Mesendoderm (in vitro differentiated cells): ENCODE measurements around the gene ZNF512.
"Not testable (repeated sequence)": the region's sequence is repeated elsewhere in the genome, so short reads cannot be mapped to it uniquely, and the experiment has no call there.

Source experiments
- DNase-seq: peaks from one replicate; pipeline ENCODE4 v3.0.0; 2013
- H2AK5ac ChIP-seq: 2 replicates; pipeline ENCODE4 v1.6.1; 2013; ENCODE audit warnings: low read length, inconsistent platforms
- H2BK120ac ChIP-seq: 2 replicates; pipeline ENCODE4 v1.6.1; 2013; ENCODE audit warnings: low read depth, mild to moderate bottlenecking, low read length, moderate library complexity, mixed read lengths
- H2BK15ac ChIP-seq: replicated peaks from 2 replicates; pipeline ENCODE4 v1.6.1; 2013; ENCODE audit warnings: low read depth, mild to moderate bottlenecking, moderate library complexity
- H2BK5ac ChIP-seq: 2 replicates; pipeline ENCODE4 v1.6.1; 2013; ENCODE audit warnings: low read length, inconsistent platforms
- H3K18ac ChIP-seq: 2 replicates; pipeline ENCODE4 v1.6.1; 2013; ENCODE audit warnings: mild to moderate bottlenecking, low read length, mixed read lengths
- H3K23ac ChIP-seq: one replicate; pipeline ENCODE4 v1.6.1; 2013; ENCODE audit warnings: low read length
- H3K27ac ChIP-seq: 2 replicates; pipeline ENCODE4 v1.5.1; 2013; ENCODE audit warnings: low read depth, mild to moderate bottlenecking, inconsistent platforms, low read length, moderate library complexity
- H3K27me3 ChIP-seq: 2 replicates; pipeline ENCODE4 v1.6.1; 2013; ENCODE audit warnings: low read length, control low read depth, mild to moderate bottlenecking, inconsistent platforms; ENCODE audit not compliant: insufficient read depth, poor library complexity
- H3K36me3 ChIP-seq: 2 replicates; pipeline ENCODE4 v1.6.1; 2013; ENCODE audit warnings: low read length, inconsistent platforms; ENCODE audit not compliant: control insufficient read depth, insufficient read depth
- H3K4ac ChIP-seq: one replicate; pipeline ENCODE4 v1.6.1; 2013; ENCODE audit warnings: low read depth, mild to moderate bottlenecking, low read length, moderate library complexity
- H3K4me1 ChIP-seq: 2 replicates; pipeline ENCODE4 v1.6.1; 2013; ENCODE audit warnings: low read depth, low read length, inconsistent platforms; ENCODE audit not compliant: control insufficient read depth
- H3K4me2 ChIP-seq: 2 replicates; pipeline ENCODE4 v1.6.1; 2013; ENCODE audit warnings: low read length
- H3K4me3 ChIP-seq: 2 replicates; pipeline ENCODE4 v1.5.1; 2013; ENCODE audit warnings: mild to moderate bottlenecking, low read length
- H3K56ac ChIP-seq: one replicate; pipeline ENCODE4 v1.6.1; 2013; ENCODE audit warnings: low read length
- H3K79me1 ChIP-seq: 2 replicates; pipeline ENCODE4 v1.6.1; 2013; ENCODE audit warnings: low read length, inconsistent platforms
- H3K79me2 ChIP-seq: 2 replicates; pipeline ENCODE4 v1.6.1; 2013; ENCODE audit warnings: mild to moderate bottlenecking, low read length; ENCODE audit not compliant: control insufficient read depth, insufficient read depth
- H3K9ac ChIP-seq: 2 replicates; pipeline ENCODE4 v1.6.1; 2013; ENCODE audit warnings: low read length, inconsistent platforms
- H4K5ac ChIP-seq: one replicate; pipeline ENCODE4 v1.6.1; 2013; ENCODE audit warnings: low read length
- H4K8ac ChIP-seq: one replicate; pipeline ENCODE4 v1.6.1; 2013; ENCODE audit warnings: low read depth, mild to moderate bottlenecking, control low read depth, low read length, moderate library complexity
- WGBS: extraction: QIAGEN DNeasy Blood & Tissue Kit; methylation state at CpG from one replicate; pipeline ENCODE4 v1.1.7; 2013; ENCODE audit warnings: low lambda C conversion rate, missing lambda C conversion rate; ENCODE audit not compliant: insufficient coverage; ENCODE audit errors: extremely low coverage; 5-methylcytosine and 5-hydroxymethylcytosine counted together

Gene ZNF512

DNA sequence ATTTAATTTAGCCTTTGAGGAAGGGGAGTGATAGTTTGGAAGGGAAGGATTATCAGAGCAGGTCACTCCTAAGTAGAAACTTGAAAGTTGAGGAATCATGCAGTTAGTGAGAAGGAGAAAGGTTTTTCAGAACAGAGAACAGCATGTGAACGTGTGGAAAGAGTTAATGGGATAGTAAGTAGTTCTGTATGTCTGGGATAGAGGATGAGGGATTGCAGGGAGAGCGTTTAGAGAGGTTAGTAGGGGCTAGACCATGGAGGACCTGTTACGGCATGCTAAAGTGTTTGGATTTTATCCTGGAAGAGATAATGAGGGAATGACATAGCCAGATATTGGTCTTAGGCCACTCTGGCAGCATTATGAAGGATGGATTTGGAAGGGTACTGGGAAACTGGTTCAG lies 1.8 kb downstream of the ZNF512 start:
- no peak overlapping the region for H2AK5ac ChIP-seq
- H3K79me1 ChIP-seq: peaks cover 15% of the 10 kb centered on the region
- no peaks in the 10 kb centered on the region for H3K27me3 ChIP-seq
- no peak for DNase-seq
- no peak overlapping the region for H2BK15ac ChIP-seq
- H3K56ac ChIP-seq: no peak overlapping the region
- H3K4ac ChIP-seq: no peak overlapping the region
- H3K9ac ChIP-seq: peak overlapping the region; percentile 8
- no peak overlapping the region for H2BK120ac ChIP-seq
- H3K23ac ChIP-seq: no peak overlapping the region
- no peak overlapping the region for H3K27ac ChIP-seq
- no peak overlapping the region for H3K4me3 ChIP-seq
- peaks cover 40% of the 10 kb centered on the region for H3K79me2 ChIP-seq
- H2BK5ac ChIP-seq: no peak overlapping the region
- peak overlapping the region; percentile 2 for H3K4me2 ChIP-seq
- H4K5ac ChIP-seq: no peak overlapping the region
- H3K4me1 ChIP-seq: peaks cover 10% of the 10 kb centered on the region
- H3K18ac ChIP-seq: no peak overlapping the region
- no peaks in the 10 kb centered on the region for H3K36me3 ChIP-seq
- no CpG with 5 or more reads among the region's 3 CpGs for WGBS
- no peak overlapping the region for H4K8ac ChIP-seq

DNA sequence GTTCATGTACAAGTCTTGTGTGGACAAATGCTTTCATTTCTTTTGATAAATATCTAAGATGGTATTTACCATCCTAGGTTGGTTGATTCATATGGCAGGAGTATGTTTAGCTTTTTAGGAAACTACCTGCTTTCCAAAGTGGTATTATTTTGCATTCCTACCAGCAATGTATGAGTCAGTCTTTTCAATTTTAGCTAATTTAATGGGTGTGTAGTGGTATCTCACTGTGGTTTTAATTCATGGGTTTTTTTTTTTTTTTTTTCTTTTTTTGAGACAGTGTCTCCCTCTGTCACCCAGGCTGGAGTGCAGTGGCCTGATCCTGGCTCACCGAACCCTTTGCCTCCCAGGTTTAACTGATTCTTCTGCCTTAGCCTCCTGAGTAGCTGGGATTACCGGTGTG lies 4.2 kb downstream of the ZNF512 start:
- no CpG with 5 or more reads among the region's 2 CpGs for WGBS
- H3K18ac ChIP-seq: no peak overlapping the region
- H3K23ac ChIP-seq: no peak overlapping the region
- H3K79me2 ChIP-seq: peaks cover 52% of the 10 kb centered on the region
- no peak overlapping the region for H2AK5ac ChIP-seq
- H4K8ac ChIP-seq: no peak overlapping the region
- H2BK15ac ChIP-seq: no peak overlapping the region
- no peak overlapping the region for H4K5ac ChIP-seq
- H3K4me3 ChIP-seq: no peak overlapping the region
- no peak overlapping the region for H3K27ac ChIP-seq
- no peak overlapping the region for H3K4me2 ChIP-seq
- H3K4ac ChIP-seq: no peak overlapping the region
- no peak overlapping the region for H2BK5ac ChIP-seq
- H3K9ac ChIP-seq: no peak overlapping the region
- peaks cover 10% of the 10 kb centered on the region for H3K4me1 ChIP-seq
- peaks cover 15% of the 10 kb centered on the region for H3K79me1 ChIP-seq
- no peak overlapping the region for H2BK120ac ChIP-seq
- H3K56ac ChIP-seq: no peak overlapping the region
- H3K36me3 ChIP-seq: no peaks in the 10 kb centered on the region
- H3K27me3 ChIP-seq: no peaks in the 10 kb centered on the region
- no peak for DNase-seq

DNA sequence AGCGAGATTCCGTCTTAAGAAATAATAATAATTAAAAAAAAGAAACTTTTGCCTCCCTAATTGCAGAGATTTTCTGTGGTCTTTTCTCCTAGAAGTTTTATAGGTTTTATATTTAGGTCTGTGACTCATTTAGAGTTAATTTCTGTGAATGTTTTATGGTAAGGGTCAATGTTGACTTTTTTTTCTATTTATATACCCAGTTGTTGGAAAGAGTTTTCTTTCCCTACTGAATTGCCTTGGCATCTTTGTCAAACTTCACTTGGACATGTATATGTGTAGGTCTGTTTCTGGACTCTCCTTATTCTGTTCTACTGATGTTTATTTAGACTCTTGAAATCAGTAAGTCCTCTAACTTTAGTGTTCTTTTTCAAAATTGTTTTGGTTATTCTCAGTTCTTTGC lies 5.5 kb downstream of the ZNF512 start:
- H3K27ac ChIP-seq: no peak overlapping the region
- H2BK5ac ChIP-seq: no peak overlapping the region
- H3K4ac ChIP-seq: no peak overlapping the region
- H3K56ac ChIP-seq: no peak overlapping the region
- no peak overlapping the region for H3K18ac ChIP-seq
- H3K79me1 ChIP-seq: peaks cover 14% of the 10 kb centered on the region
- no peaks in the 10 kb centered on the region for H3K36me3 ChIP-seq
- no peaks in the 10 kb centered on the region for H3K27me3 ChIP-seq
- H2AK5ac ChIP-seq: no peak overlapping the region
- H4K5ac ChIP-seq: no peak overlapping the region
- H2BK120ac ChIP-seq: no peak overlapping the region
- WGBS: no CpG with 5 or more reads among the region's 2 CpGs
- DNase-seq: no peak
- no peak overlapping the region for H3K4me2 ChIP-seq
- no peak overlapping the region for H3K23ac ChIP-seq
- H3K79me2 ChIP-seq: peaks cover 51% of the 10 kb centered on the region
- H4K8ac ChIP-seq: no peak overlapping the region
- peaks cover 10% of the 10 kb centered on the region for H3K4me1 ChIP-seq
- no peak overlapping the region for H2BK15ac ChIP-seq
- no peak overlapping the region for H3K4me3 ChIP-seq
- no peak overlapping the region for H3K9ac ChIP-seq

DNA sequence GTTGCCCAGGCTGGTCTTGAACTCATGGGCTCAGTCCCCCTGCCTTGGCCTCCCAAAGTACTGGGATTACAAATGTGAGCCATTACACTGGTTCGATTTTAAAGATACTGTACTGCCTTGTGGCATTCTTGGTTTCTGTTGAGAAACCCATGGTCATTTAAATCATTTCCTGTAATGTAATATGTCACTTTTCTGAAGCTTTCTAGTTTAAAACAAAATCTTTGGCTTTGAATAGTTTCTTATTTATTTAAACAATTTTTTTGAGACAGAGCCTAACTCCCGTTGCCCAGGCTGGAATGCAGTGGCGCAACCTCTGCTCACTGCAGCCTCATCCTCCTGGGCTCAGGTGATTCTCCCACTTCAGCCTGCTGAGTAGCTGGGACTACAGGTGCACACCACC lies 8.9 kb downstream of the ZNF512 start:
- H4K5ac ChIP-seq: no peak overlapping the region
- peaks cover 37% of the 10 kb centered on the region for H3K79me2 ChIP-seq
- H3K56ac ChIP-seq: no peak overlapping the region
- H3K27me3 ChIP-seq: no peaks in the 10 kb centered on the region
- H2BK15ac ChIP-seq: no peak overlapping the region
- H2BK120ac ChIP-seq: no peak overlapping the region
- no peak overlapping the region for H3K27ac ChIP-seq
- no peaks in the 10 kb centered on the region for H3K4me1 ChIP-seq
- H2AK5ac ChIP-seq: no peak overlapping the region
- H3K4me2 ChIP-seq: no peak overlapping the region
- no peak overlapping the region for H4K8ac ChIP-seq
- H3K79me1 ChIP-seq: peaks cover 7% of the 10 kb centered on the region
- no CpG with 5 or more reads among the region's 3 CpGs for WGBS
- no peak overlapping the region for H3K4ac ChIP-seq
- H3K36me3 ChIP-seq: no peaks in the 10 kb centered on the region
- H2BK5ac ChIP-seq: no peak overlapping the region
- no peak for DNase-seq
- H3K4me3 ChIP-seq: no peak overlapping the region
- no peak overlapping the region for H3K23ac ChIP-seq
- no peak overlapping the region for H3K18ac ChIP-seq
- no peak overlapping the region for H3K9ac ChIP-seq

DNA sequence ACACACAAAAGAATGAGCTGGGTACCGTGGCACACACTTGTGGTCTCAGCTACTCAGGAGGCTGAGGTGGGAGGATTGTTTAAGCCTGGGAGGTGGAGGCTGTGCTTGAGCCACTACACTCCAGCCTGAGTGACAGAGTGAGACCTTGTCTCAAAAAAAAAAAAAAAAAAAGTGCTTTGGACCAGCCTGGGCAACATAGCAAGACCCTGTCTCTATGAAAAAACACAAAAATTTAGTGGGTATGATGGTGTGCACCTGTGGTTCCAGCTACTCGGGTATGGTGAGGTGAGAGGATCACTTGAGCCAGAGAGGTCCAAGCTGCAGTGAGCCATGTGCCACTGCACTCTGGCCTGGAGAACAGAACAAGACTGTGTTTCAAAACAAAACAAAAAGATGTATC lies 10.4 kb downstream of the ZNF512 start:
- Histone ChIP-seq H3K79me1 (peaks cover 9% of the 10 kb centered on the region), H2AK5ac (no peak overlapping the region), H3K27me3 (no peaks in the 10 kb centered on the region), H3K56ac (no peak overlapping the region), H2BK15ac (no peak overlapping the region), H2BK5ac (no peak overlapping the region), H3K79me2 (peaks cover 35% of the 10 kb centered on the region), H3K18ac (no peak overlapping the region), H3K4me3 (no peak overlapping the region), H3K4me1 (no peaks in the 10 kb centered on the region), H3K27ac (no peak overlapping the region), H4K5ac (no peak overlapping the region), H3K4ac (no peak overlapping the region), H4K8ac (no peak overlapping the region), H3K9ac (no peak overlapping the region), H3K23ac (no peak overlapping the region), H3K4me2 (no peak overlapping the region), H3K36me3 (no peaks in the 10 kb centered on the region), H2BK120ac (no peak overlapping the region)
- no CpG with 5 or more reads among the region's 2 CpGs for WGBS
- DNase-seq: no peak

DNA sequence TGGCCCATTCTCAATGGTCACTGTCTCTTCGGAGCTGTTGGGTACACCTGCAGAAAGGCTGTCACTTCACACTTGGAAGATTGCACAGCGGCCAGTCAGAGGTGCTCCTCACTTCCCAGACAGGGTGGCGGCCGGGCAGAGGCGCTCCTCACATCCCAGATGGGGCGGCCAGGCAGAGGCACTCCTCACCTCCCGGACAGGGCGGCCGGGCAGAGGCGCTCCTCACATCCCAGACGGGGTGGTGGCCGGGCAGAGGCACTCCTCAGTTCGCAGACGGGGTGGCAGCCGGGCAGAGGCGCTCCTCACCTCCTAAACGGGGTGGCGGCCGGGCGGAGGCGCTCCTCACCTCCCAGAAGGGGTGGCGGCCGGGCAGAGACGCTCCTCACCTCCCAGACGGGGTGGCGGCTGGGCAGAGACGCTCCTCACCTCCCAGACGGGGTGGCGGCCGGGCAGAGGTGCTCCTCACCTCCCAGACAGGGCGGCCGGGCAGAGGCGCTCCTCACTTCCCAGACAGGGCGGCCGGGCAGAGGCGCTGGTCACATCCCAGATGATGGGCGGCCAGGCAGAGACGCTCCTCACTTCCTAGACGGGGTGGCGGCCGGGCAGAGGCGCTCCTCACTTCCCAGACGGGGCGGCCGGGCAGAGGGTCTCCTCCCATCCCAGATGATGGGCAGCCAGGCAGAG lies 11.3 kb downstream of the ZNF512 start:
- H3K79me2 ChIP-seq: peaks cover 33% of the 10 kb centered on the region
- H3K9ac ChIP-seq, H2BK5ac ChIP-seq, H3K56ac ChIP-seq, H3K27me3 ChIP-seq, H3K4ac ChIP-seq, H3K27ac ChIP-seq, H3K23ac ChIP-seq, H3K18ac ChIP-seq, H3K4me1 ChIP-seq, H3K4me3 ChIP-seq, H3K79me1 ChIP-seq, H2AK5ac ChIP-seq, H3K36me3 ChIP-seq, H4K5ac ChIP-seq, H4K8ac ChIP-seq, H2BK120ac ChIP-seq, H2BK15ac ChIP-seq, H3K4me2 ChIP-seq: not testable (repeated sequence)
- WGBS: no CpG with 5 or more reads among the region's 45 CpGs
- peak; percentile 10 for DNase-seq
